ENCODE results near the gene MRNIP.

Gene MRNIP

GRCh38 chr5:179820127-179820482, 38.5 kb downstream of the MRNIP start:
- DNase-seq: no peak

- peak; percentile 57 for DNase-seq
Observed at GRCh38 chr5:179819296-179820126, 39.1 kb downstream of the MRNIP start.

GRCh38 chr5:179818746-179819295, 39.8 kb downstream of the MRNIP start:
- DNase-seq: peak; percentile 88

GRCh38 chr5:179817890-179818745, 40.5 kb downstream of the MRNIP start:
- no peak for DNase-seq

- no peak for DNase-seq
Observed at GRCh38 chr5:179817470-179817840, 41.2 kb downstream of the MRNIP start.

- no peak for DNase-seq
Observed at GRCh38 chr5:179816796-179817469, 41.7 kb downstream of the MRNIP start.

- DNase-seq: no peak
Observed at GRCh38 chr5:179816401-179816795, 42.2 kb downstream of the MRNIP start.

DNA sequence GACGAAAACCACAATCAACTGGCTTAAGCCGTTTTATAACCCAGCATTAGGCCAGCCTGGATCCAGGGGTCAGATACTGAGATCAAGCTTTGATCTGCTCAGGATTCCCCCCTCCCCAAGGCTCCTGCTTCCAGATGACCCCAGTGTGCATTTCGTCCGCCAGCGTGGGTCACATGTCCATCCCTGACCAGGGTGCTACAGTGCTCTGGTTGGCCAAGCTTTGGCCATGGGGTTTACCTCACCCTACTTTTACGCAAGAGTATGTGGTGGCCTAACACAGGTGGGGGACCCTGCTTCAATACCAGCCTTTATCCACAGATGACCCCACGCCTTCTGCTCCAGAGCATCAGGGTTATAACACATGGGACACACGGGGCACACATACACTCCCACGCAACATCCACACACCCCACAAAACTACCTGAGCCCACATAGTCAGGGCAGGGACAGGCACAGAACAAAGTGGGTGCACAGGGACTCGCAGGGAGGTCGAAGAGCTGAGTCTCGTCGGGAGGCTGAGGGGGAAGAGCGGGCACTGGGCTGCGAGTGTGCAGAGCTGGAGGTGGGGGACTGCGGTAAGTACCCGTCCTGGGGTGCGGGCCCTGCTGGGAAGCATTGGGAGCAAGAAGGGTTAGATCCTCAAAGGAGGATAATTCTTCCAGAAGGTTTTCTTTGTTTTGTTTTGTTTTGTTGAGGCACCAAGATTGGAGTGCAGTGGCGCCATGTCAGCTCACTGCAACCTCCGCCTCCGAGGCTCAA, 42.9 kb downstream of the MRNIP start:
- no peak for DNase-seq

- DNase-seq: no peak
Observed at GRCh38 chr5:179814090-179814489, 44.5 kb downstream of the MRNIP start.

GRCh38 chr5:179812997-179813607, 45.5 kb downstream of the MRNIP start:
- no peak for DNase-seq

GRCh38 chr5:179812135-179812825, 46.3 kb downstream of the MRNIP start:
- no peak for DNase-seq

GRCh38 chr5:179806250-179807048, 52.2 kb downstream of the MRNIP start, which contains the start of gene MGAT4B:
MGAT4B (minus strand) TSS chr5:179806866; CDS start chr5:179806583, 283 bp downstream.
- peak; percentile 81 for DNase-seq

- DNase-seq: peak; percentile 43
Observed at GRCh38 chr5:179805529-179806249, 52.9 kb downstream of the MRNIP start.

DNA sequence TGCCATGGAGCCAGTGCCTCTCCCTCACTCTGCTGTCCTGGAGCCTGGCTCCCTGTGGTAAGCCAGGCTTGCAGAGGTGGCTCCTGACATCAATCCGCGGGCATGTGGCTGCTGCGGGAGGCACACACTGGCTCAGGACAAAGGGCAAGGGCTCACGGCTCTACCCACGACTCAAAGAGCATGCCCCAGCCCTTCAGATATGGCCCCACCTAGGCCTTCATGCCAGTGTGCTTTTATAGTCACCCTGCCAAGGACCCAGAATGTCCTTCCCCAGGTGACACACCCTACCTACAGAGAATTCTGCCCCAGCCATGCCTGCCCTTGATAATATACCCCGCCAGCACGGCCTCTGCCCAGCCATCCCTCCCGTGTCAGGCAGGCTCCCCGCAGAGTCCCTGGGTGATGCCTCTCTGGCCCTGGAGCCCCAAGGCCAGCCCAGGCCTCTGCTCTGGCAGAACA, 53.5 kb downstream of the MRNIP start:
- DNase-seq: no peak

GRCh38 chr5:179804555-179804947, 54.1 kb downstream of the MRNIP start:
- DNase-seq: no peak

GRCh38 chr5:179803651-179804554, 54.7 kb downstream of the MRNIP start:
- DNase-seq: peak; percentile 42

- no peak for DNase-seq
Observed at GRCh38 chr5:179802950-179803562, 55.6 kb downstream of the MRNIP start.

Measured in fibroblast of skin of right biceps (primary cell).